Brain microvascular endothelial cell (primary cell): Measurements from ENCODE around the gene CDHR1.

ENCODE experiments used
- DNase-seq: peaks from one replicate; pipeline ENCODE4 v3.0.0-alpha.2; 2020
- H3K27ac ChIP-seq: fragments of 250-450 bp; sonication (Bioruptor Pico); 2 replicates; pipeline ENCODE4 v1.5.1; 2020; ENCODE audit warnings: mild to moderate bottlenecking, moderate library complexity
- H3K27me3 ChIP-seq: fragments of 250-450 bp; sonication (Bioruptor Pico); replicated peaks from 2 replicates; pipeline ENCODE4 v1.5.1; 2020; ENCODE audit warnings: mild to moderate bottlenecking
- H3K36me3 ChIP-seq: fragments of 250-450 bp; sonication (Bioruptor Pico); replicated peaks from 2 replicates; pipeline ENCODE4 v1.5.1; 2020; ENCODE audit warnings: mild to moderate bottlenecking
- H3K4me3 ChIP-seq: 2 replicates; pipeline ENCODE4 v1.5.1; 2011; ENCODE audit warnings: low read depth, mild to moderate bottlenecking, control low read depth, low read length, moderate library complexity
- CTCF ChIP-seq: IDR thresholded peaks from 2 replicates; pipeline ENCODE4 v1.5.1; 2011; ENCODE audit warnings: low read depth, mild to moderate bottlenecking, moderate library complexity, low read length, control low read depth, inconsistent platforms; ENCODE audit errors: missing control alignments
- in situ Hi-C: cut with HindIII; loops from 2 replicates; pipeline ENCODE4 v1.10.0; 2017; ENCODE audit warnings: low sequenced_read_pairs, low pct_ligation_motif_present

Gene CDHR1

DNA sequence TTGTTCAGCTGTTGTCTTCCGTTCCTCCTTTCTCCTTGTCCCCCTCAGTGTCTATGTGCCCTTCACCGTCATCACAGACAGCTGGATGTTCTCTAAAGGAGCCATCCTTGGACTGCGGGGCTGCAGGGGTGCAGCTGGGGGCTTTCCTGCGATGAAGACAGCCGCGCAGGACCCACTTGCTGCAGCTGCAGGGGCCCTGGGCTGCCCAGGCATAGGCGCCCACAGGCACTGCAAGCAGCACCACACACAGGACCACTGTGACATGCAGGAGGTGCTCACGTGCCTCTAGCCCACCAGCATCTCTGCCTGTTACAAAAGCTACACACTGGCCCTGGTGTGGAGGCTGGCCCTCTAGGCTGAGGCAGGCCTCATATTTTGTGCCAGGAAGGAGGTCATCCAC is 27.6 kb downstream of the CDHR1 start:
- no peak for TF ChIP-seq CTCF
- Histone ChIP-seq H3K4me3 (no peak overlapping the region), H3K36me3 (no peaks in the 10 kb centered on the region), H3K27me3 (no peaks in the 10 kb centered on the region), H3K27ac (no peak overlapping the region)
- in situ Hi-C loops = no loop called here
- no peak for DNase-seq

GRCh38 chr10:84224411-84225028 is 30.2 kb downstream of the CDHR1 start:
- DNase-seq = no peak
- no peak overlapping the region for H3K27ac ChIP-seq
- H3K27me3 ChIP-seq = no peaks in the 10 kb centered on the region
- TF ChIP-seq CTCF = no peak
- H3K36me3 ChIP-seq = no peaks in the 10 kb centered on the region
- in situ Hi-C loops = no loop called here
- no peak overlapping the region for H3K4me3 ChIP-seq

- no peak for TF ChIP-seq CTCF
- H3K27me3 ChIP-seq = no peaks in the 10 kb centered on the region
- in situ Hi-C loops = no loop called here
- no peaks in the 10 kb centered on the region for H3K36me3 ChIP-seq
- no peak for DNase-seq
- H3K27ac ChIP-seq = no peak within 1 kb of the TSS
- no peak within 1 kb of the TSS for H3K4me3 ChIP-seq
Measured at GRCh38 chr10:84225427-84226173, 31.3 kb downstream of the CDHR1 start, which contains the start of gene LRIT2. Gene LRIT2, minus strand, starts transcription at chr10:84225544. Its CDS starts 24 bp downstream, at chr10:84225520.

GRCh38 chr10:84226616-84227015 is 32.3 kb downstream of the CDHR1 start:
- TF ChIP-seq CTCF = no peak
- Histone ChIP-seq H3K36me3 (no peaks in the 10 kb centered on the region), H3K27ac (no peak overlapping the region), H3K27me3 (no peaks in the 10 kb centered on the region), H3K4me3 (no peak overlapping the region)
- in situ Hi-C loops = no loop called here
- no peak for DNase-seq

DNA sequence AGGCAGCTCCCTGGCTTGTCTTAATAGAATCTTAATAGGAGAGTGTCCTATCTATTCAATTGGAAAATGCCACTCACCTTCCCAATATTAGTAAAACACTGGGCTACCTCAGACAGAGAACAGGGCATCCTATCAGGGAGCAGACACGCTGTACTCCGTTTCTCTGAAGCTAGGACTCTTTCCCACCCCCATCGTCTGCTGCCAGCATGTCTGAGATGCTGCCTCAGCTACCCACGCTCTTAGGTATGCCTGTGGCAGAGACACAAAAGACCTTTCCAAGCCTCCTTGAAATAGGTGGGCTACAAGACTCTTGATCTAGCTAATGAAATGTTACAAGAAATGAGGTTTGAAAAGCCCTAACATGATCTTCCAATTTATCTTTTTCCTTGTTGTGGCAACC is 33.5 kb downstream of the CDHR1 start:
- Histone ChIP-seq H3K27ac (no peak overlapping the region), H3K4me3 (no peak overlapping the region), H3K36me3 (no peaks in the 10 kb centered on the region), H3K27me3 (no peaks in the 10 kb centered on the region)
- no peak for DNase-seq
- in situ Hi-C loops = no loop called here
- no peak for TF ChIP-seq CTCF
